Activated CD8-positive, alpha-beta memory T cell treated with anti-CD3 and anti-CD28 coated beads for 36 hours (primary cell): Measurements from ENCODE around the gene STK38L. TPM values are rescaled to one million over a fixed set of nuclear protein-coding genes. Genes with fewer than 3 reads are reported as not detected.

ENCODE experiments used
- CTCF ChIA-PET: fragments of 350-600 bp; sonication (Branson Sonifier 250); formaldehyde crosslinking; loops from one replicate; lab custom pipeline; 2021; ENCODE audit warnings: antibody characterized with exemption; lab: Charles Lee
- POLR2A ChIA-PET: fragments of 350-600 bp; sonication (Branson Sonifier 250); formaldehyde crosslinking; loops from one replicate; lab custom pipeline; 2021; ENCODE audit warnings: antibody characterized with exemption; lab: Charles Lee
- total RNA-seq, 2 experiments: library from RNA; stranded (reverse); gene quantifications; one replicate each; pipeline ENCODE4 v1.2.3, GENCODE V29; 2021

STK38L gene
- total RNA-seq, 2 experiments from 2014 or later, result 23.8 to 28.8 TPM

- POLR2A ChIA-PET, result no interaction called here
- CTCF ChIA-PET, result no interaction called here
These were observed 26.1 kb downstream of the STK38L start for GRCh38 chr12:27270148-27270547.

- POLR2A ChIA-PET, result no interaction called here
- CTCF ChIA-PET, result no interaction called here
These were observed 27.1 kb downstream of the STK38L start for GRCh38 chr12:27271206-27271605.

- CTCF ChIA-PET, result interaction anchor here (0.9 kb wide), 1 partner anchor 27 kb away, joined by 3 read pairs; no protein-coding TSS in a partner anchor
- POLR2A ChIA-PET, result no interaction called here
These were observed 28.4 kb downstream of the STK38L start for GRCh38 chr12:27272373-27273028.

- POLR2A ChIA-PET, result no interaction called here
These were observed 29.0 kb downstream of the STK38L start for GRCh38 chr12:27273114-27273513.

GRCh38 chr12:27274706-27275105, 30.6 kb downstream of the STK38L start:
- POLR2A ChIA-PET, result no interaction called here
- CTCF ChIA-PET, result no interaction called here

More at GRCh38 chr12:27273114-27273513, 29.0 kb downstream of the STK38L start:
- CTCF ChIA-PET, result no interaction called here

- ChIA-PET POLR2A (no interaction called here), CTCF (no interaction called here)
These were observed 32.2 kb downstream of the STK38L start for GRCh38 chr12:27276275-27276674.

GRCh38 chr12:27277846-27278260, 33.8 kb downstream of the STK38L start:
- POLR2A ChIA-PET, result interaction anchor here (0.7 to 1.4 kb wide), 2 partner anchors 34 to 518 kb away, joined by 3 read pairs; partner anchors contain the start of gene STK38L

GRCh38 chr12:27279826-27280225, 35.7 kb downstream of the STK38L start:
- ChIA-PET CTCF (no interaction called here), POLR2A (no interaction called here)

More at GRCh38 chr12:27277846-27278260, 33.8 kb downstream of the STK38L start:
- CTCF ChIA-PET, result interaction anchor here (0.5 kb wide), 1 partner anchor 31 kb away, joined by 3 read pairs; no protein-coding TSS in a partner anchor

- CTCF ChIA-PET, result no interaction called here
- POLR2A ChIA-PET, result no interaction called here
These were observed 36.3 kb downstream of the STK38L start for GRCh38 chr12:27280412-27280811.

GRCh38 chr12:27282754-27283153, 38.7 kb downstream of the STK38L start:
- CTCF ChIA-PET, result no interaction called here
- POLR2A ChIA-PET, result no interaction called here

- ChIA-PET CTCF (no interaction called here), POLR2A (no interaction called here)
These were observed 39.9 kb downstream of the STK38L start for GRCh38 chr12:27284021-27284420.

- ChIA-PET CTCF (no interaction called here), POLR2A (no interaction called here)
These were observed 40.7 kb downstream of the STK38L start for GRCh38 chr12:27284751-27285150.

- POLR2A ChIA-PET, result no interaction called here
- CTCF ChIA-PET, result no interaction called here
These were observed 41.3 kb downstream of the STK38L start for GRCh38 chr12:27285403-27285802.

- POLR2A ChIA-PET, result no interaction called here
- CTCF ChIA-PET, result no interaction called here
These were observed 45.3 kb downstream of the STK38L start for GRCh38 chr12:27289414-27289813.

GRCh38 chr12:27290501-27291168, 46.5 kb downstream of the STK38L start:
- ChIA-PET CTCF (no interaction called here), POLR2A (no interaction called here)

GRCh38 chr12:27291862-27292261, 47.8 kb downstream of the STK38L start:
- ChIA-PET POLR2A (no interaction called here), CTCF (no interaction called here)

GRCh38 chr12:27292718-27293117, 48.6 kb downstream of the STK38L start:
- CTCF ChIA-PET, result no interaction called here
- POLR2A ChIA-PET, result no interaction called here

GRCh38 chr12:27293463-27293862, 49.4 kb downstream of the STK38L start:
- ChIA-PET CTCF (no interaction called here), POLR2A (no interaction called here)

- ChIA-PET POLR2A (no interaction called here), CTCF (no interaction called here)
These were observed 52.6 kb downstream of the STK38L start for GRCh38 chr12:27296674-27297073.

- POLR2A ChIA-PET, result no interaction called here
- CTCF ChIA-PET, result interaction anchor here (0.7 kb wide), 1 partner anchor 9 kb away, joined by 3 read pairs; no protein-coding TSS in a partner anchor
These were observed 53.5 kb downstream of the STK38L start for GRCh38 chr12:27297566-27297965.

GRCh38 chr12:27299102-27299501, 55.0 kb downstream of the STK38L start:
- ChIA-PET POLR2A (no interaction called here), CTCF (no interaction called here)
